Mucosa of descending colon (tissue), 3 donors: ENCODE measurements around the gene NPAS3. TPM values are rescaled to one million over a fixed set of nuclear protein-coding genes. Genes with fewer than 3 reads are reported as not detected.

ENCODE experiments used
- ATAC-seq: fragments of 200-7000 bp; cut with Tn5 transposase; one replicate; pipeline ENCODE4 v1.9.1; 2020; ENCODE audit warnings: mild to moderate bottlenecking, moderate library complexity
- DNase-seq, 3 donors: peaks; one replicate each; pipeline ENCODE4 v3.0.0-alpha.2; 2020
- H3K36me3 ChIP-seq: fragments of 200-600 bp; one replicate; pipeline ENCODE4 v1.8.0; 2021; ENCODE audit warnings: low read depth, mild to moderate bottlenecking
- H3K4me1 ChIP-seq: fragments of 200-600 bp; one replicate; pipeline ENCODE4 v1.8.0; 2021; ENCODE audit warnings: low read depth, mild to moderate bottlenecking
- H3K4me3 ChIP-seq: fragments of 200-600 bp; one replicate; pipeline ENCODE4 v1.8.0; 2021; ENCODE audit warnings: mild to moderate bottlenecking
- H3K9me3 ChIP-seq: fragments of 200-600 bp; one replicate; pipeline ENCODE4 v1.8.0; 2021; ENCODE audit warnings: mild to moderate bottlenecking
- intact Hi-C, 2 donors: fragments of 100-400 bp; cut with DNase I in 1 of 2; cut with micrococcal nuclease in 1 of 2; formaldehyde crosslinking; loops; one replicate each; pipeline versions ENCODE4 v1.11.0 to v1.11.1; 2022; cut with DNase I, micrococcal nuclease
- total RNA-seq, 3 donors: library from RNA; stranded (reverse); fragmentation: NEBNext Ultra II Directional in 2 of 3; extraction: Animal tissue kit (Norgen Biotek cat#: 25700) in 2 of 3; gene quantifications; one replicate each; pipeline versions ENCODE4 v1.2.1 to v1.2.4, GENCODE V29; 2021 to 2023
- TF ChIP-seq, protein P1 (sequence below): fragments of 200-600 bp; IDR thresholded peaks from one replicate; pipeline ENCODE4 v1.8.0; 2022; ENCODE audit warnings: antibody characterized with exemption, mild to moderate bottlenecking
- donor health status: DM: no; HTN: no; CAD: no; lungs with moderate emphysema.
- donor health status: DM: no; HTN: no; CAD: no.
- donor health status: DM: no; HTN: yes; CAD: no.

NPAS3 gene
- total RNA-seq, 3 donors from 2014 or later: 0.65 to 9.7 (median 2.0) TPM

DNA sequence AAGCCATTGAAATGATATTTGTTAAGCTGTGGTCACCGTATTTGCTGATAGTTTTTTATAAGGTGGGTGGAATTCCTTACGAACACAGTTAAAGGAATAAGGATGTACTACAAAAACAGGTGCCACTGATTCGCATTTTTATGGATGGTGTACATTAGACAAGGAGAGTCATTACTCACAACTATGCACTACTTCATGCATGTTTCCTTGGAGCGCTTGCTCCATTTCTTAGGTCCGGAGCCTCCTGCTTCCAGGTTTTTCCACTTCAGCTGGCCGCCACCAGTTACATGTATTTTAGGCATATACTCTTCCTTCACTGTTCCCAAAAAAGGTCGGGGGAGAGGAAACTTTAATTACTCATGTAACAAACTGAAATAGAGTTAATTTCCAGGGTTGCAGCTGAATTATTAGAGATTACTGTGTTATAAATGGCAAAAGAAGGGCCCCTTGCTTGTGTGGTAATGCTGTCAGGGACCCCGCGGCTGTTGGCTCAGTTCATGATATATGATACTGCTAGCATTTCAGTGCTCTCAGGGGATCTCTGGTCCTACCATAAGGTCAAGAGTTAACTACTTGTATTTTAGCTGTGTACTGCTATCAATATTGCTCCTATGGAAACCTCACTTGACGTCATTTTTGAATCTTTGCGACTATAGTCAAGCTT is 454.7 kb downstream of the NPAS3 start:
- DNase-seq (no peak), ATAC-seq (peak; percentile 25)
- TF ChIP-seq, protein P1, sequence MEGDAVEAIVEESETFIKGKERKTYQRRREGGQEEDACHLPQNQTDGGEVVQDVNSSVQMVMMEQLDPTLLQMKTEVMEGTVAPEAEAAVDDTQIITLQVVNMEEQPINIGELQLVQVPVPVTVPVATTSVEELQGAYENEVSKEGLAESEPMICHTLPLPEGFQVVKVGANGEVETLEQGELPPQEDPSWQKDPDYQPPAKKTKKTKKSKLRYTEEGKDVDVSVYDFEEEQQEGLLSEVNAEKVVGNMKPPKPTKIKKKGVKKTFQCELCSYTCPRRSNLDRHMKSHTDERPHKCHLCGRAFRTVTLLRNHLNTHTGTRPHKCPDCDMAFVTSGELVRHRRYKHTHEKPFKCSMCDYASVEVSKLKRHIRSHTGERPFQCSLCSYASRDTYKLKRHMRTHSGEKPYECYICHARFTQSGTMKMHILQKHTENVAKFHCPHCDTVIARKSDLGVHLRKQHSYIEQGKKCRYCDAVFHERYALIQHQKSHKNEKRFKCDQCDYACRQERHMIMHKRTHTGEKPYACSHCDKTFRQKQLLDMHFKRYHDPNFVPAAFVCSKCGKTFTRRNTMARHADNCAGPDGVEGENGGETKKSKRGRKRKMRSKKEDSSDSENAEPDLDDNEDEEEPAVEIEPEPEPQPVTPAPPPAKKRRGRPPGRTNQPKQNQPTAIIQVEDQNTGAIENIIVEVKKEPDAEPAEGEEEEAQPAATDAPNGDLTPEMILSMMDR: no peak
- intact Hi-C loops: no loop called here
- H3K4me1 ChIP-seq: no peaks in the 10 kb centered on the region
- H3K9me3 ChIP-seq: no peaks in the 10 kb centered on the region
- H3K36me3 ChIP-seq: no peaks in the 10 kb centered on the region
- no peak overlapping the region for H3K4me3 ChIP-seq

DNA sequence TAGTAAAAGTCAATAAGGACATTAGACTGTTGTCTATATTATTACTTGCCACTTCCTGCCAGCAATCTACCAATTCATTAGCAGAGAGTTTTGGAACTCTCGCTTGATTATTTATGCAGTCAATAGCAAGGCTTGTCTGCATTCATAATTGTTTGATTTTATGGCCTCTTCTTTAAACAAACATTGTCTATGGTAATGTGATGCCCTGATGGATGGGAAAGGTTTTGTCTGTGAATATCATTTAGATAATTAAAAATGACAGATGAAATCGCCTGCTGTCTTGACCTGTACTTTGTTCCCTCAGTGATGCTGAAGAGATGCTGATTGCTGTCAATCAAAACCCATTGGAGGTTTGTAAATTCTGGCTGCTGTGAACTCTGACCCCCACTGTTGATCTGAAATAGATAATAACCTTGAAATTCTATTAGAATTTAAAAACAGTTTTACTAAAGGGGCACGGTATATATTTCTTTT is 455.3 kb downstream of the NPAS3 start:
- intact Hi-C loops: no loop called here
- Histone ChIP-seq H3K36me3 (no peaks in the 10 kb centered on the region), H3K9me3 (no peaks in the 10 kb centered on the region), H3K4me1 (no peaks in the 10 kb centered on the region), H3K4me3 (no peak overlapping the region)
- DNase-seq (no peak), ATAC-seq (no peak)
- TF ChIP-seq, protein P1: no peak

DNA sequence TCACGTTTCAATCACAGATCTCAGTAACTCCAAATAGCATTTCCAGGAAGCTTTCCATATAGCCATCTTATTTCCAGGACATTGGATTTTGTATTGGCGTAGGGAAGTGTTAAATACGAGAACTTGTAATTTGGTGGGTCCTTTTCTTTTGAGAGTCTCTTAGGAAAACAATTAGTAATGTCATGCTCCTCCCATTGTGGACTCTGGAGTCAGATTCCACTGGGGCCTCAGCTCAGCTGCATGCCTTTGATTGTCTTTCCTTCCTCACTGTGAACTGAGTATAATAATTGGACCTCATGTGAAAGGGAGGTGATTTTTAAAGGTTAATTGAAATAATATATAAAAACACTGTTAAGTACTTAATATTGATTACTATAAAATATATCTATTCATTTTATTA is 462.6 kb downstream of the NPAS3 start:
- DNase-seq (no peak), ATAC-seq (no peak)
- H3K9me3 ChIP-seq: no peaks in the 10 kb centered on the region
- no peak overlapping the region for H3K4me3 ChIP-seq
- TF ChIP-seq, protein P1: no peak
- no peaks in the 10 kb centered on the region for H3K4me1 ChIP-seq
- no peaks in the 10 kb centered on the region for H3K36me3 ChIP-seq
- intact Hi-C loops: no loop called here

DNA sequence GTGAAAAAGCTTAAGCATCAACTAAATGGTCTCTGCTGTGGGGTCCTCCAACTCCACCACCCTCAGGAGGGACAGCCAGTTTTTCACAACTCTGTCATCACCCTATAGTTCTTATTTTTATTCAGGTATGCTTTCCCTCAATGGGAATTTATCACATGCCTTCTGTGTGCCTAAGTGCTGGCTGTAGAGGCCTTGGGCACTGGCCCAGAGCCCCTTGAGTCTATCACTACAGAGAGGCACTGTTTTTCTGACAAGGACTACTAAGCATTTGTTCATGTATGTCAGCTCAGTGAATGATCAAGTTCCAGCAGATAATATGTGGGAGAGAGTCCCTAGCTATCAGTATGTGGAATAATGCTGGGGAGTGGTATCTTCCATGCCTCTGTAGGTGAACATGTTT is 463.9 kb downstream of the NPAS3 start:
- TF ChIP-seq, protein P1: no peak
- ATAC-seq: no peak

DNA sequence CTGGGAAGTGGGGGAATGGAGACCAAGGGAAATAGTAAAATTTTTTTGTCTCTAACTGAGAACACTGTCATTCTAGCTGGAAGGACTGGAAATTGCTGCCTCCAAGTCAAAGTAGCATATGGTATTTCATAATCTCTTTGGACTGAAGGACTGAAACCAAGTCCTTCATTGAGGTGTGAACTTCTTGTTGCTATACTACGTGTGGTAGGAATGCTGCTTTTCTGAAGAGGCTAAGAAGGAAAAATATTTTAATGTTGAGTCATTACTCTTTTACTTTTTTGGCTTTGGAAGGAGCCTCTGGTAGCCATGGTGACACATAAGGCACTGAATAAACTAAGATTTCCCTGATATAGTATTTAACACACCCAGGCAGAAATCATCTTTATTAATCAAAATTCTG is 465.4 kb downstream of the NPAS3 start:
- intact Hi-C loops: no loop called here
- TF ChIP-seq, protein P1: no peak
- Histone ChIP-seq H3K36me3 (no peaks in the 10 kb centered on the region), H3K9me3 (no peaks in the 10 kb centered on the region), H3K4me1 (no peaks in the 10 kb centered on the region), H3K4me3 (no peak overlapping the region)
- ATAC-seq: no peak
- no peak for DNase-seq

More for the DNA sequence above, 463.9 kb downstream of the NPAS3 start:
- intact Hi-C loops: no loop called here
- no peaks in the 10 kb centered on the region for H3K36me3 ChIP-seq
- H3K9me3 ChIP-seq: no peaks in the 10 kb centered on the region
- H3K4me1 ChIP-seq: no peaks in the 10 kb centered on the region
- no peak overlapping the region for H3K4me3 ChIP-seq
- no peak for DNase-seq
